Skeletal muscle tissue (tissue), 4 donors: ENCODE data around the gene ENOX2. TPM values are rescaled to one million over a fixed set of nuclear protein-coding genes. Genes with fewer than 3 reads are reported as not detected.

Experiments
- H3K27ac ChIP-seq: one replicate; pipeline ENCODE4 v1.7.0; 2013; ENCODE audit warnings: mild to moderate bottlenecking, low read depth, low read length, inconsistent platforms
- H3K27me3 ChIP-seq, 3 donors: one replicate each; pipeline ENCODE4 v1.7.0; 2013; ENCODE audit warnings: low read length in 3 of 3; ENCODE audit not compliant: control insufficient read depth in 3 of 3, insufficient read depth in 3 of 3
- H3K36me3 ChIP-seq, 3 donors: one replicate each; pipeline ENCODE4 v1.7.0; 2013; ENCODE audit warnings: low read length in 3 of 3; ENCODE audit not compliant: control insufficient read depth in 3 of 3, insufficient read depth in 3 of 3
- H3K4me1 ChIP-seq, 3 donors: one replicate each; pipeline ENCODE4 v1.7.0; 2013; ENCODE audit warnings: low read length in 3 of 3, mild to moderate bottlenecking in 3 of 3; ENCODE audit not compliant: control insufficient read depth in 3 of 3, insufficient read depth in 3 of 3
- H3K4me3 ChIP-seq, 3 donors: one replicate each; pipeline ENCODE4 v1.7.0; 2013; ENCODE audit warnings: low read length in 3 of 3
- H3K9ac ChIP-seq, 3 donors: one replicate each; pipeline ENCODE4 v1.7.0; 2013; ENCODE audit warnings: low read length in 3 of 3, mild to moderate bottlenecking in 3 of 3, moderate library complexity in 2 of 3, low read depth in 1 of 3
- H3K9me3 ChIP-seq, 3 donors: one replicate each; pipeline ENCODE4 v1.7.0; 2013; ENCODE audit warnings: low read length in 3 of 3; ENCODE audit not compliant: control insufficient read depth in 3 of 3
- total RNA-seq: library from RNA; depleted of rRNA; stranded (reverse); fragments of >200 nt; gene quantifications from one replicate; pipeline ENCODE4 v1.2.3, GENCODE V29; 2014
- donor health status: Osteomylitis.

ENOX2 gene
- total RNA-seq, 1 donor from 2014 or later: 11.5 TPM

- Histone ChIP-seq H3K27me3 (no peaks in the 10 kb centered on the region), H3K4me3 (no peak overlapping the region), H3K9ac (no peak overlapping the region), H3K9me3 (no peaks in the 10 kb centered on the region), H3K36me3 (no peaks in the 10 kb centered on the region), H3K4me1 (peaks cover 0 to 7% (median 2%) of the 10 kb centered on the region in 3 donors), H3K27ac (peak overlapping the region; percentile 40)
Observed at GRCh38 chrX:130772105-130772775, 130.8 kb downstream of the ENOX2 start.

GRCh38 chrX:130771648-130772047 lies 131.4 kb downstream of the ENOX2 start:
- Histone ChIP-seq H3K36me3 (no peaks in the 10 kb centered on the region), H3K27ac (peak overlapping the region; percentile 40), H3K9me3 (no peaks in the 10 kb centered on the region), H3K9ac (no peak overlapping the region), H3K27me3 (no peaks in the 10 kb centered on the region), H3K4me3 (no peak overlapping the region), H3K4me1 (peaks cover 0 to 7% (median 2%) of the 10 kb centered on the region in 3 donors)

GRCh38 chrX:130771230-130771629 lies 131.8 kb downstream of the ENOX2 start:
- no peak overlapping the region for H3K4me3 ChIP-seq
- peak overlapping the region; percentile 45 for H3K27ac ChIP-seq
- H3K4me1 ChIP-seq: peaks cover 0 to 7% (median 2%) of the 10 kb centered on the region in 3 donors
- no peaks in the 10 kb centered on the region for H3K27me3 ChIP-seq
- H3K9me3 ChIP-seq: no peaks in the 10 kb centered on the region
- no peak overlapping the region for H3K9ac ChIP-seq
- H3K36me3 ChIP-seq: no peaks in the 10 kb centered on the region

GRCh38 chrX:130770615-130771014 lies 132.4 kb downstream of the ENOX2 start:
- H3K9me3 ChIP-seq: no peaks in the 10 kb centered on the region
- H3K36me3 ChIP-seq: no peaks in the 10 kb centered on the region
- H3K4me3 ChIP-seq: no peak overlapping the region
- peaks cover 0 to 7% (median 2%) of the 10 kb centered on the region in 3 donors for H3K4me1 ChIP-seq
- no peaks in the 10 kb centered on the region for H3K27me3 ChIP-seq
- H3K27ac ChIP-seq: peak overlapping the region; percentile 45
- no peak overlapping the region for H3K9ac ChIP-seq

GRCh38 chrX:130769835-130770234 lies 133.2 kb downstream of the ENOX2 start:
- Histone ChIP-seq H3K27ac (peak overlapping the region; percentile 45), H3K4me3 (no peak overlapping the region), H3K9me3 (no peaks in the 10 kb centered on the region), H3K36me3 (no peaks in the 10 kb centered on the region), H3K4me1 (peaks cover 0 to 7% (median 2%) of the 10 kb centered on the region in 3 donors), H3K27me3 (no peaks in the 10 kb centered on the region), H3K9ac (no peak overlapping the region)

GRCh38 chrX:130758072-130758471 lies 144.9 kb downstream of the ENOX2 start:
- no peak overlapping the region for H3K9ac ChIP-seq
- no peaks in the 10 kb centered on the region for H3K36me3 ChIP-seq
- H3K4me1 ChIP-seq: no peaks in the 10 kb centered on the region
- H3K9me3 ChIP-seq: no peaks in the 10 kb centered on the region
- no peak overlapping the region for H3K4me3 ChIP-seq
- H3K27ac ChIP-seq: no peak overlapping the region
- no peaks in the 10 kb centered on the region for H3K27me3 ChIP-seq

- Histone ChIP-seq H3K4me1 (no peaks in the 10 kb centered on the region), H3K27me3 (no peaks in the 10 kb centered on the region), H3K9me3 (no peaks in the 10 kb centered on the region), H3K36me3 (no peaks in the 10 kb centered on the region), H3K9ac (no peak overlapping the region), H3K27ac (no peak overlapping the region), H3K4me3 (no peak overlapping the region)
Observed at GRCh38 chrX:130756233-130756632, 146.8 kb downstream of the ENOX2 start.

- Histone ChIP-seq H3K9ac (no peak overlapping the region), H3K4me3 (no peak overlapping the region), H3K9me3 (no peaks in the 10 kb centered on the region), H3K4me1 (no peaks in the 10 kb centered on the region), H3K27me3 (no peaks in the 10 kb centered on the region), H3K27ac (no peak overlapping the region), H3K36me3 (no peaks in the 10 kb centered on the region)
Observed at GRCh38 chrX:130754353-130754752, 148.7 kb downstream of the ENOX2 start.

- Histone ChIP-seq H3K4me3 (no peak overlapping the region), H3K27ac (no peak overlapping the region), H3K36me3 (no peaks in the 10 kb centered on the region), H3K4me1 (no peaks in the 10 kb centered on the region), H3K9me3 (no peaks in the 10 kb centered on the region), H3K27me3 (no peaks in the 10 kb centered on the region), H3K9ac (no peak overlapping the region)
Observed at GRCh38 chrX:130746709-130747342, 156.2 kb downstream of the ENOX2 start.

GRCh38 chrX:130746077-130746476 lies 156.9 kb downstream of the ENOX2 start:
- Histone ChIP-seq H3K9me3 (no peaks in the 10 kb centered on the region), H3K27me3 (no peaks in the 10 kb centered on the region), H3K4me1 (no peaks in the 10 kb centered on the region), H3K9ac (no peak overlapping the region), H3K36me3 (no peaks in the 10 kb centered on the region), H3K4me3 (no peak overlapping the region), H3K27ac (no peak overlapping the region)
